ENCODE measurements around the gene VIPR2. TPM values are rescaled to one million over a fixed set of nuclear protein-coding genes. Genes with fewer than 3 reads are reported as not detected.

VIPR2 gene
- total and polyA plus RNA-seq, 4 donors = 6.0 to 11.3 (median 8.4) TPM

DNA sequence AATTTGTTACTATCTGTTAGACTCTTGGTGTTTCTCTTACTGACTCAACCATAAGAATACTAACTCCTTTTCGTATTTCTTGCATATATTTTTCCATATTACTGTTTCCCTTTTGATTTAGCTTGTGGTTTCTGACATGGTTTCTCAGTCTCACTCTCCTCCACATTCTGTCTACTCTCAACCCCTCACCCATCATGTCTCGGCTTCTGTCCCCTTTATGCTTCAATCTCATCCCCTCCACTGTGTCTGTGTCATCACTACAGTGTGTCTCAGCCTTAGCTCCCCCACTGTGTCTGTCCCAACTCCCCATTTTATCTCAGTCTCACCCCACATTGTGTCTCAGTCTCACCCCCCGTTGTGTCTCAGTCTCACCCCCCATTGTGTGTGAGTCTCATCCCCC is 126.9 kb downstream of the VIPR2 start:
- Histone ChIP-seq H3K9me3 (ENCODE audit: control insufficient read depth, insufficient read depth, low read length) (no peaks in the 10 kb centered on the region), H3K36me3 (ENCODE audit: control insufficient read depth, insufficient read depth, low read length) (no peaks in the 10 kb centered on the region), H3K4me1 (ENCODE audit: control insufficient read depth, insufficient read depth, low read length) (peaks cover 29% of the 10 kb centered on the region), H3K4me3 (ENCODE audit: low read depth, low read length) (no peak overlapping the region), H3K27ac (ENCODE audit: low read depth, low read length) (no peak overlapping the region), H3K27me3 (ENCODE audit: control insufficient read depth, insufficient read depth, low read length) (no peaks in the 10 kb centered on the region)
- DNase-seq (ENCODE audit: low read depth in 4 of 6, low spot score in 6 of 6) = no peak
- WGBS (ENCODE audit: insufficient coverage) = 92% methylated on average over 2 of the region's 3 CpGs

DNA sequence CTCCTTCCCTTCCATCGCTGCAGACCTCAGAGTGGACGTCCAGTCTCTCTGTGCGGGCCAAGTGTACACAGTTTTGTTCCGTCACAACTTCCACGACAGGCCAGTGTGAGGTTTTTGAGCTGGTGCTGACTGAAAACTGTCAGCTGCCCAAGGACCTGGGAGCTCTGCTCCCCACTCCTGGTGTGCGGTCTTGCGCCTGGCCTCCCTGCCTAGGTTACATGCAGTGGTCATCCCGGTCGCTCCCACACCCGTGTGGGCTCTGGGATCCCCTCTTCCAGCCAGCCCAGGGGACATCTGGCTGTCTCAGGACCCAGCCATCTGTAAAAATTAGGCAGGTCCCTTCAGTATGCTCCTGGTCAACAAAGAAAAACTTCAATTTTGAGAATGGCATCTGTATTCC is 127.5 kb downstream of the VIPR2 start:
- Histone ChIP-seq H3K4me3 (ENCODE audit: low read depth, low read length) (no peak overlapping the region), H3K27me3 (ENCODE audit: control insufficient read depth, insufficient read depth, low read length) (no peaks in the 10 kb centered on the region), H3K27ac (ENCODE audit: low read depth, low read length) (no peak overlapping the region), H3K4me1 (ENCODE audit: control insufficient read depth, insufficient read depth, low read length) (peaks cover 31% of the 10 kb centered on the region), H3K9me3 (ENCODE audit: control insufficient read depth, insufficient read depth, low read length) (no peaks in the 10 kb centered on the region), H3K36me3 (ENCODE audit: control insufficient read depth, insufficient read depth, low read length) (no peaks in the 10 kb centered on the region)
- 90% methylated on average over 8 of the region's 10 CpGs for WGBS (ENCODE audit: insufficient coverage)
- DNase-seq (ENCODE audit: low read depth in 4 of 6, low spot score in 6 of 6) = no peak

DNA sequence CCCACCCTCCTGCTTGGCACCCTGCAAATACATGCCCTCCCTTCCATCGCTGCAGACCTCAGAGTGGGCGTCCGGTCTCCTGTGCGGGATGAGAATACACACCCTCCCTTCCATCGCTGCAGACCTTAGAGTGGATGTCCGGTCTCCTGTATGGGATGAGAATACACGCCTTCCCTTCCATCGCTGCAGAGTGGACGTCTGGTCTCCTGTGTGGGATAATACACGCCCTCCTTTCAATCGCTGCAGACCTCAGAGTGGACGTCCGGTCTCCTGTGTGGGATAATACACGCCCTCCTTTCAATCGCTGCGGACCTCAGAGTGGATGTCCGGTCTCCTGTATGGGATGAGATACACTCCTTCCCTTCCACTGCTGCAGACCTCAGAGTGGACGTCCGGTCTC is 128.1 kb downstream of the VIPR2 start:
- Histone ChIP-seq H3K4me3 (ENCODE audit: low read depth, low read length) (no peak overlapping the region), H3K27me3 (ENCODE audit: control insufficient read depth, insufficient read depth, low read length) (no peaks in the 10 kb centered on the region), H3K9me3 (ENCODE audit: control insufficient read depth, insufficient read depth, low read length) (no peaks in the 10 kb centered on the region), H3K36me3 (ENCODE audit: control insufficient read depth, insufficient read depth, low read length) (no peaks in the 10 kb centered on the region), H3K4me1 (ENCODE audit: control insufficient read depth, insufficient read depth, low read length) (peaks cover 32% of the 10 kb centered on the region), H3K27ac (ENCODE audit: low read depth, low read length) (no peak overlapping the region)
- no peak for DNase-seq (ENCODE audit: low read depth in 4 of 6, low spot score in 6 of 6)
- WGBS (ENCODE audit: insufficient coverage) = 97% methylated on average over 14 of the region's 19 CpGs

DNA sequence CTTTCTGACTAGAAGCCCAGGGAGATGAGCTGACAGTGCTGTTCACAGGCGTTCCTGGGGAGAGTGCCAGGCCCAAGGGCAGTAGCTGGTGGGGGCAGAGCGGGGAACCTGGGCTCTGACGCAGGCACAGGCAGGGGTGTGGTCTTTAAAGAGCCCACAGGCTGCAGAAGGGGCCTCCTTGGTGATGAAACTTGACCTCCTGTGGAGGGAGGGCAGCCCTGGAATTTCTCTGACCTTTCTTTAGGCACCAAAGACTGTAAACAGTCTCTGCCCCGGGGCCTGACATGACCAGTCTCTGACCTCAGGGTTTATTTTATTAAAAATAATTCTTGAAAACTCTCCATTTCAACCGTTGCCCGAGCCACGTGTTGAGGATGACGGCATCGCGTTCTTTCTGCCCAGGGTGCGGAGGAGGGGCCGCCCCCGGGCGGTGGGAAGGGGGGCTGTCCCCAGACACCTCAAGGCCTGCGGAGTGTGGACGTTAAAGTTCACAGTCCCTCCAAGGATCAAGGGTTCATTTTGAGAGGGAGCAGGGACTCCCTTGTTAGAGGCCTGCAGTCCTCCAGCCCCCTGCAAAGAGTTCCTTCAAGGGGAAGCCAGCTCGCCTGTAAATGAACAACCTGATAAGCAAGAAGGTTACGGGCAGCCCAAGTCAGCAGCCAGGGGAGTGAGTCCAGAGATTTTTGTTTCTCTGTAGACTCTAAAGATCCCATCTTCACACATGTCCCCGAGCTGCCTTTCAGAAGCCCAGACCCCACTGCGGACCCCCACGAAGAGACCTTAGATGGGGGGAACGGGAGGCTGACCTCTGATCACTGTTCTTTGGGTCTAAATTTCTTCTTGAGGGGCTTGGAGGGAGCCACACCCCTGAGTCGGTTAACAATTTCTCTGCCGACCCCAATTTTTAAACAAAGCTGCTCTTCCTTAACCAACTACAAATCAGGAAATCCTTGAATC is 128.9 kb downstream of the VIPR2 start:
- Histone ChIP-seq H3K36me3 (ENCODE audit: control insufficient read depth, insufficient read depth, low read length) (no peaks in the 10 kb centered on the region), H3K9me3 (ENCODE audit: control insufficient read depth, insufficient read depth, low read length) (no peaks in the 10 kb centered on the region), H3K27me3 (ENCODE audit: control insufficient read depth, insufficient read depth, low read length) (no peaks in the 10 kb centered on the region), H3K4me3 (ENCODE audit: low read depth, low read length) (no peak overlapping the region), H3K27ac (ENCODE audit: low read depth, low read length) (no peak overlapping the region), H3K4me1 (ENCODE audit: control insufficient read depth, insufficient read depth, low read length) (peaks cover 36% of the 10 kb centered on the region)
- peak in 1 of 6 donors; percentile 27 for DNase-seq (ENCODE audit: low read depth in 4 of 6, low spot score in 6 of 6)
- 47% methylated on average over 16 of the region's 24 CpGs for whole genome bisulfite sequencing (ENCODE audit: insufficient coverage)

DNA sequence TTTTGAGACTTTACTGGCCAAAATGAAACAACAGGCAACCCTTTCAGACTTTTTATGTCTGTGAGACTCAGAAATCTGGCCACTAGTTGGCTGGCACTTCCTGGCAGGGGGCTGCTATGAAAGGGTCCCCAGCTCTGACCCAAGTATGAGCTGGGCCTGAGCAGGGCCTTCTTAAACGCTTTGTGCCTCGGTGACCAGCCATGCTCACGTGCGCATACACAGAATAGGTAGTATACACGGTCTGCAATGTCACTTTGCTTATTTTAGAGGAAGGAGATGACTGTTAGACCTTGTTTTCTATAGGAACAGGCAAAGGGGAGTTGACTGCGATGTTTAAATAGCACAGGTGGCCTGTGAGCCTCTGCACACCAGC is 129.6 kb downstream of the VIPR2 start:
- DNase-seq (ENCODE audit: low read depth in 4 of 6, low spot score in 6 of 6) = no peak
- WGBS (ENCODE audit: insufficient coverage) = 64% methylated on average over 6 of the region's 6 CpGs
- no peak overlapping the region for H3K4me3 ChIP-seq (ENCODE audit: low read depth, low read length)
- no peaks in the 10 kb centered on the region for H3K27me3 ChIP-seq (ENCODE audit: control insufficient read depth, insufficient read depth, low read length)
- H3K36me3 ChIP-seq (ENCODE audit: control insufficient read depth, insufficient read depth, low read length) = no peaks in the 10 kb centered on the region
- H3K27ac ChIP-seq (ENCODE audit: low read depth, low read length) = no peak overlapping the region
- H3K4me1 ChIP-seq (ENCODE audit: control insufficient read depth, insufficient read depth, low read length) = peaks cover 36% of the 10 kb centered on the region
- H3K9me3 ChIP-seq (ENCODE audit: control insufficient read depth, insufficient read depth, low read length) = no peaks in the 10 kb centered on the region

DNA sequence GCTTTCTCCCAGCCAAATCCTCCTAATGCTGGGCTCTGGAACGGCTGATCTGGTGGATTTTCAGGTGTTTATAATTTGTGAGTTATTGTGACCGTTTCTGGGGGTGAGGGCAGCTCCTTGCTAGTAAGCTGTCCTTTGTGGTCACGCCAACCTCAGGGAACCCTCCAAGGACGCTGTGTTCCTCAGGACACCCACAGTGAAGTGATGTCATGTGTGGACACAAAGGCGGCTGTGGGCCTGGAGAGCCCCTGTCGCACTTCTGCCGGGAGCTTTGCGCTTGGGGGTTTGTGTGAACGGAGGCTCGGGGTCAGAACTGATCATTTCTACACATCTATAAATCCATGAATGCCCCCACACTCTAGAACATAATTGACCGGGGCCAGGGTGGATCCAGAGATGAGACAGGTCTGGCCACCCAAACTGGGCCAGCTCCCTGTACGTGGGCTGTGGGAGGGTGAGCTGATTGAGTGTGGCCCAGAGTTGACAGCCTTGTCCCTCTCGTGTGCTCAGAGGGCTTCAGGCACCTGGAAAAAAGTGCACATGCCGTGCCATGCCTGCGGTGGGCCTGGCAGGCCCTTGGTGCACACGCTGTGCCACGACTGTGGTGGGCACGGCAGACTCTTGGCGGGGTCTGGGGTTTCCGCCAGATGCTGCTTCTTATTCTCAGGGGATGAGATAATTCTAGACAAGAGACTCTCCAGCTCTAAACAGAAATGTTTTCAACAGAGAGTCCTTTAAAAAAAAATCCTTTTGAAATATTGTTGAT is 130.2 kb downstream of the VIPR2 start:
- Histone ChIP-seq H3K27me3 (ENCODE audit: control insufficient read depth, insufficient read depth, low read length) (no peaks in the 10 kb centered on the region), H3K4me3 (ENCODE audit: low read depth, low read length) (no peak overlapping the region), H3K27ac (ENCODE audit: low read depth, low read length) (no peak overlapping the region), H3K9me3 (ENCODE audit: control insufficient read depth, insufficient read depth, low read length) (no peaks in the 10 kb centered on the region), H3K4me1 (ENCODE audit: control insufficient read depth, insufficient read depth, low read length) (peaks cover 36% of the 10 kb centered on the region), H3K36me3 (ENCODE audit: control insufficient read depth, insufficient read depth, low read length) (no peaks in the 10 kb centered on the region)
- WGBS (ENCODE audit: insufficient coverage) = 72% methylated on average over 12 of the region's 20 CpGs
- DNase-seq (ENCODE audit: low read depth in 4 of 6, low spot score in 6 of 6) = no peak

DNA sequence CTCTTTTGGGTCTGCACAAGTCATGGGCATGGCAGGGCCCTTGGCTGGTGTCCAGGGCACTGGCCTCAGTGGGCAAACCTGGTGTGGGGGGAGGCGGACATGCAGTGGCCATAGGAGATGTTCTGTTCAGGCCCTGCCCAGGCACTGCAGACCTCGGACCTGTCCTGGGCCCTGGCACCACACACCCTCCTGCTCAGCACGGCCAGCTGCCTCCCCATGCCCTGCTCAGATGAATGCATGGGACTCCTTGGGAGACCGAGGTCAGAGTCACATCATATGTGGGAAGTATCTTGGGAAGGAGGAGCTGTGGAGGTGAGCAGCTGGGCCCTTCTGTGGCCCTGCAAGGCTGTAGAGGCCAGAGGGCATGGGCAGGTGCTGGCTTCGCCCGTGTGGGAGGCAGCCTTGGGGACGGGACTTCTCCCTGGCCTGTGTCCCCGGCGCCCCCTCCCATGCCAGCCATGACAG is 130.8 kb downstream of the VIPR2 start:
- DNase-seq (ENCODE audit: low read depth in 4 of 6, low spot score in 6 of 6) = no peak
- no peak overlapping the region for H3K4me3 ChIP-seq (ENCODE audit: low read depth, low read length)
- WGBS (ENCODE audit: insufficient coverage) = 95% methylated on average over 6 of the region's 9 CpGs
- no peaks in the 10 kb centered on the region for H3K9me3 ChIP-seq (ENCODE audit: control insufficient read depth, insufficient read depth, low read length)
- H3K36me3 ChIP-seq (ENCODE audit: control insufficient read depth, insufficient read depth, low read length) = no peaks in the 10 kb centered on the region
- H3K27me3 ChIP-seq (ENCODE audit: control insufficient read depth, insufficient read depth, low read length) = no peaks in the 10 kb centered on the region
- peaks cover 36% of the 10 kb centered on the region for H3K4me1 ChIP-seq (ENCODE audit: control insufficient read depth, insufficient read depth, low read length)
- no peak overlapping the region for H3K27ac ChIP-seq (ENCODE audit: low read depth, low read length)

DNA sequence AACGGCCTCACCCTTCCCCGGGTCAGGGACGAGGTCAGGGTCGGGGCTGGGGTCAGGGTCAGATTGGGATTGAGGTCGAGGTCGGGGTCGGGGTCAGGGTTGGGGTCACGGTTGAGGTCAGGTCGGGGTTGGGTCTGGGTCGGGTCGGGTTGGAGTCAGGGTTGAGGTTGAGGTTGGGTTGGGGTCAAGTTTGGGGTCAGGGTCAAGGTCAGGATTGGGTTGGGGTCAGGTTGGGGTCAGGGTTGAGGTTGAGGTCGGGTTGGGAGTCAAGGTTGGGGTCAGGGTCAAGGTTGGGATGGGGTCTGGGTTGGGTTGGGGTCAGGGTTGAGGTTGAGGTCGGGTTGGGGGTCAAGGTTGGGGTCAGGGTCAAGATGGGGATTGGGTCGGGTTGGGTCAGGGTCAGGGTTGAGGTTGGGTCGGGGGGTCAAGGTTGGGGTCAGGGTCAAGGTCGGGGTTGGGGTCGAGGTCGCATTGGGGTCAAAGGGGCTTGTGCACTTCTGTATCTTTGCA is 131.4 kb downstream of the VIPR2 start:
- Histone ChIP-seq H3K27ac (ENCODE audit: low read depth, low read length) (no peak overlapping the region), H3K9me3 (ENCODE audit: control insufficient read depth, insufficient read depth, low read length) (no peaks in the 10 kb centered on the region), H3K4me3 (ENCODE audit: low read depth, low read length) (no peak overlapping the region), H3K27me3 (ENCODE audit: control insufficient read depth, insufficient read depth, low read length) (no peaks in the 10 kb centered on the region), H3K36me3 (ENCODE audit: control insufficient read depth, insufficient read depth, low read length) (no peaks in the 10 kb centered on the region), H3K4me1 (ENCODE audit: control insufficient read depth, insufficient read depth, low read length) (peaks cover 39% of the 10 kb centered on the region)
- peak in 1 of 6 donors; percentile 38 for DNase-seq (ENCODE audit: low read depth in 4 of 6, low spot score in 6 of 6)
- 87% methylated on average over 18 of the region's 18 CpGs for WGBS (ENCODE audit: insufficient coverage)

DNA sequence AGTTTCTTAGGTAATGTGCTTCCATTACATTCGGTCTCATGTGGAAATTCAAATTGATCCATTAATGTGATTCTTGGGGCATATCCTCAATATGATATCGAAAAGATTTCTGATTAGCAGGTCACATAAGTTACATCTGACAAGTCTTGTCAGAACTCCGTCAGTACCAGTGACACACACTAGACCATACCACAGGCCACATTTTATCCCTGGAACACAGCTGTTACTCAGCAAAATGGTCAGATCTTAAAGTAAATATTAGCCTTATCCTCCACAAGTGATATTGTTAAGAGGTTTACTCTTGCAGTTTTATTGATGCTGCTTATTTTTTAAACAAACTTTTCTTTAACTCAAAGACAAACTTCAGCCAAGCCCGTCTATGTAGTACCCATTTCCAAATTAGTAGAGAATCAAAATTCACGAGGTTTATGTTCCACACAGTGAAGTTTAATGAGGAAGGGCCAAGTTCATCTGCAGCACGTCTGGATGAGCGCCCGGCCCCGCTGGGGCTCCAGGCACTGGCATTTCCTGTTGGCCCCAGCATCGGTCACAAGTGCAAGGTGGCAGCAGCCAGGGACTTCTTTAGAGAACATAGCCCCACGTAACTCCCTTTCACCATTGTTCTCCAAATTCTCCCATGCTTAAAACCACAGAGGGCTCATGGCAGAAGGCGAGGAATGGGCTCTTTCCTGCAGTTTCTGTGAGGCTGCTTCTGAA is 132.2 kb downstream of the VIPR2 start:
- Histone ChIP-seq H3K4me3 (ENCODE audit: low read depth, low read length) (no peak overlapping the region), H3K9me3 (ENCODE audit: control insufficient read depth, insufficient read depth, low read length) (no peaks in the 10 kb centered on the region), H3K27ac (ENCODE audit: low read depth, low read length) (no peak overlapping the region), H3K27me3 (ENCODE audit: control insufficient read depth, insufficient read depth, low read length) (no peaks in the 10 kb centered on the region), H3K36me3 (ENCODE audit: control insufficient read depth, insufficient read depth, low read length) (no peaks in the 10 kb centered on the region), H3K4me1 (ENCODE audit: control insufficient read depth, insufficient read depth, low read length) (peaks cover 47% of the 10 kb centered on the region)
- WGBS (ENCODE audit: insufficient coverage) = 53% methylated on average over 6 of the region's 12 CpGs
- peak in 1 of 6 donors; percentile 34 for DNase-seq (ENCODE audit: low read depth in 4 of 6, low spot score in 6 of 6)
